Measurements from ENCODE around the gene DYNLT4. TPM values are rescaled to one million over a fixed set of nuclear protein-coding genes. Genes with fewer than 3 reads are reported as not detected.

Gene DYNLT4
- total RNA-seq, 1 experiment from 2014 or later, result 0.31 TPM

GRCh38 chr1:44851308-44851707 lies 44.2 kb upstream of the DYNLT4 start:
- no peak overlapping the region; the same call in 1 of the 2 replicates for H3K27ac Mint-ChIP-seq
- no peaks in the 10 kb centered on the region for H3K27me3 Mint-ChIP-seq (ENCODE audit: low read depth)
- ATAC-seq, result no peak
- ChIA-PET POLR2A (interaction anchor here (0.6 kb wide), 1 partner anchor 642 kb away, joined by 3 read pairs; no protein-coding TSS in a partner anchor), CTCF (interaction anchor here (1.0 kb wide), 1 partner anchor 67 kb away, joined by 3 read pairs; no protein-coding TSS in a partner anchor)
- peaks cover 3% of the 10 kb centered on the region; the same call in 1 of the 2 replicates for H3K36me3 Mint-ChIP-seq
- no peaks in the 10 kb centered on the region for H3K9me3 Mint-ChIP-seq
- peaks cover 12% of the 10 kb centered on the region for H3K4me1 Mint-ChIP-seq
- TF ChIP-seq IRF1 (CRISPR knock-in tag; IDR thresholded peaks at IDR 0.05), result no peak
- TF ChIP-seq ZNF416 (CRISPR knock-in tag; IDR thresholded peaks at IDR 0.05), result no peak
- no peak for TF ChIP-seq ZNF423 (CRISPR knock-in tag; IDR thresholded peaks at IDR 0.05)
- TF ChIP-seq TEAD4 (CRISPR knock-in tag; IDR thresholded peaks at IDR 0.05), result no peak
- no peak for TF ChIP-seq HMGA2 (CRISPR knock-in tag; IDR thresholded peaks at IDR 0.05)
- TF ChIP-seq, protein P1, sequence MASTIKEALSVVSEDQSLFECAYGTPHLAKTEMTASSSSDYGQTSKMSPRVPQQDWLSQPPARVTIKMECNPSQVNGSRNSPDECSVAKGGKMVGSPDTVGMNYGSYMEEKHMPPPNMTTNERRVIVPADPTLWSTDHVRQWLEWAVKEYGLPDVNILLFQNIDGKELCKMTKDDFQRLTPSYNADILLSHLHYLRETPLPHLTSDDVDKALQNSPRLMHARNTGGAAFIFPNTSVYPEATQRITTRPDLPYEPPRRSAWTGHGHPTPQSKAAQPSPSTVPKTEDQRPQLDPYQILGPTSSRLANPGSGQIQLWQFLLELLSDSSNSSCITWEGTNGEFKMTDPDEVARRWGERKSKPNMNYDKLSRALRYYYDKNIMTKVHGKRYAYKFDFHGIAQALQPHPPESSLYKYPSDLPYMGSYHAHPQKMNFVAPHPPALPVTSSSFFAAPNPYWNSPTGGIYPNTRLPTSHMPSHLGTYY (CRISPR knock-in tag; IDR thresholded peaks at IDR 0.05), result no peak
- TF ChIP-seq, protein P2, sequence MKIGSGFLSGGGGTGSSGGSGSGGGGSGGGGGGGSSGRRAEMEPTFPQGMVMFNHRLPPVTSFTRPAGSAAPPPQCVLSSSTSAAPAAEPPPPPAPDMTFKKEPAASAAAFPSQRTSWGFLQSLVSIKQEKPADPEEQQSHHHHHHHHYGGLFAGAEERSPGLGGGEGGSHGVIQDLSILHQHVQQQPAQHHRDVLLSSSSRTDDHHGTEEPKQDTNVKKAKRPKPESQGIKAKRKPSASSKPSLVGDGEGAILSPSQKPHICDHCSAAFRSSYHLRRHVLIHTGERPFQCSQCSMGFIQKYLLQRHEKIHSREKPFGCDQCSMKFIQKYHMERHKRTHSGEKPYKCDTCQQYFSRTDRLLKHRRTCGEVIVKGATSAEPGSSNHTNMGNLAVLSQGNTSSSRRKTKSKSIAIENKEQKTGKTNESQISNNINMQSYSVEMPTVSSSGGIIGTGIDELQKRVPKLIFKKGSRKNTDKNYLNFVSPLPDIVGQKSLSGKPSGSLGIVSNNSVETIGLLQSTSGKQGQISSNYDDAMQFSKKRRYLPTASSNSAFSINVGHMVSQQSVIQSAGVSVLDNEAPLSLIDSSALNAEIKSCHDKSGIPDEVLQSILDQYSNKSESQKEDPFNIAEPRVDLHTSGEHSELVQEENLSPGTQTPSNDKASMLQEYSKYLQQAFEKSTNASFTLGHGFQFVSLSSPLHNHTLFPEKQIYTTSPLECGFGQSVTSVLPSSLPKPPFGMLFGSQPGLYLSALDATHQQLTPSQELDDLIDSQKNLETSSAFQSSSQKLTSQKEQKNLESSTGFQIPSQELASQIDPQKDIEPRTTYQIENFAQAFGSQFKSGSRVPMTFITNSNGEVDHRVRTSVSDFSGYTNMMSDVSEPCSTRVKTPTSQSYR (CRISPR knock-in tag; IDR thresholded peaks at IDR 0.05), result no peak
- TF ChIP-seq MXD4 (CRISPR knock-in tag; IDR thresholded peaks at IDR 0.05; ENCODE audit: borderline replicate concordance), result no peak
- no peak overlapping the region for H3K4me3 Mint-ChIP-seq
- no peak for DNase-seq (ENCODE audit: low spot score)

DNA sequence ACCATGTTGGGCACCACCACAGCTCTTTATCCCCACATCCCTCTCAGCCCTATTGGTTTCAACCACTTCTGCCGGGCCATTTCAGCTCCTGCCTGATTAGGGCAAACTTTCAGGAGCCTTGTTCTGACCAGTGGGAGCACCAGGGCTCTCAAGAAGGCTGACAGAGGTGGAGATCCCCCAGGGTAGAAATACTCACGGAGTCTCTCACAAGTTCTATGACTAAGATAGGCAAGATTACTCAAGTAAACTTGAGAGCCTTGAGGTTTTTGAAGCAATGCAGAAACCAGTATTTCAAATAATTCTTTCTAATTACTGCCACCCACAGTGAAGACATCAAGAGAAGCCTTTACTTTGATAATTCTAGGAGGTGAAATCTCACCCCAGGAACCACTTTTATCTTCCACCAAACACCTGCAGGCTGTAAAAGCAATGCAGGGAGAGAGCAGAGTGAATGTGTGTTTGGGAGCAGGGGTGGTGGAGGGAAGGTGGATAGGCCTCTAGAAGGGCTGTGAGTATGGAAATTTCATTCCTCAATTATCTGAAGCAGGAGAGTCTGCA lies 42.5 kb upstream of the DYNLT4 start:
- peaks cover 5% of the 10 kb centered on the region; the same call in 1 of the 2 replicates for H3K27me3 Mint-ChIP-seq (ENCODE audit: low read depth)
- ChIA-PET CTCF (no interaction called here), POLR2A (interaction anchor here (0.5 kb wide), 1 partner anchor 163 kb away, joined by 6 read pairs; no protein-coding TSS in a partner anchor)

More for the DNA sequence above, 42.5 kb upstream of the DYNLT4 start:
- no peaks in the 10 kb centered on the region for H3K36me3 Mint-ChIP-seq
- ATAC-seq (no peak), DNase-seq (ENCODE audit: low spot score) (no peak)
- H3K27ac Mint-ChIP-seq, result no peak overlapping the region
- TF ChIP-seq FOXJ3 (CRISPR knock-in tag; IDR thresholded peaks at IDR 0.05; ENCODE audit: borderline replicate concordance) (no peak), IRF2 (CRISPR knock-in tag; IDR thresholded peaks at IDR 0.05; ENCODE audit: borderline replicate concordance, low read depth) (no peak), PRRX2 (CRISPR knock-in tag; IDR thresholded peaks at IDR 0.05) (no peak), TCF7 (CRISPR knock-in tag; IDR thresholded peaks at IDR 0.05; ENCODE audit: low read depth) (no peak), ZNF121 (CRISPR knock-in tag; IDR thresholded peaks at IDR 0.05) (no peak), ZNF396 (CRISPR knock-in tag; IDR thresholded peaks at IDR 0.05; ENCODE audit: borderline replicate concordance) (no peak), CBFB (CRISPR knock-in tag; IDR thresholded peaks at IDR 0.05; ENCODE audit: low read depth) (no peak), GRHL2 (CRISPR knock-in tag; IDR thresholded peaks at IDR 0.05; ENCODE audit: insufficient replicate concordance, severe bottlenecking) (no peak), AR (CRISPR knock-in tag; IDR thresholded peaks at IDR 0.05) (no peak), CTCF (IDR thresholded peaks at IDR 0.05) (no peak), MYBL2 (CRISPR knock-in tag; IDR thresholded peaks at IDR 0.05) (no peak)
- TF ChIP-seq, protein P3, sequence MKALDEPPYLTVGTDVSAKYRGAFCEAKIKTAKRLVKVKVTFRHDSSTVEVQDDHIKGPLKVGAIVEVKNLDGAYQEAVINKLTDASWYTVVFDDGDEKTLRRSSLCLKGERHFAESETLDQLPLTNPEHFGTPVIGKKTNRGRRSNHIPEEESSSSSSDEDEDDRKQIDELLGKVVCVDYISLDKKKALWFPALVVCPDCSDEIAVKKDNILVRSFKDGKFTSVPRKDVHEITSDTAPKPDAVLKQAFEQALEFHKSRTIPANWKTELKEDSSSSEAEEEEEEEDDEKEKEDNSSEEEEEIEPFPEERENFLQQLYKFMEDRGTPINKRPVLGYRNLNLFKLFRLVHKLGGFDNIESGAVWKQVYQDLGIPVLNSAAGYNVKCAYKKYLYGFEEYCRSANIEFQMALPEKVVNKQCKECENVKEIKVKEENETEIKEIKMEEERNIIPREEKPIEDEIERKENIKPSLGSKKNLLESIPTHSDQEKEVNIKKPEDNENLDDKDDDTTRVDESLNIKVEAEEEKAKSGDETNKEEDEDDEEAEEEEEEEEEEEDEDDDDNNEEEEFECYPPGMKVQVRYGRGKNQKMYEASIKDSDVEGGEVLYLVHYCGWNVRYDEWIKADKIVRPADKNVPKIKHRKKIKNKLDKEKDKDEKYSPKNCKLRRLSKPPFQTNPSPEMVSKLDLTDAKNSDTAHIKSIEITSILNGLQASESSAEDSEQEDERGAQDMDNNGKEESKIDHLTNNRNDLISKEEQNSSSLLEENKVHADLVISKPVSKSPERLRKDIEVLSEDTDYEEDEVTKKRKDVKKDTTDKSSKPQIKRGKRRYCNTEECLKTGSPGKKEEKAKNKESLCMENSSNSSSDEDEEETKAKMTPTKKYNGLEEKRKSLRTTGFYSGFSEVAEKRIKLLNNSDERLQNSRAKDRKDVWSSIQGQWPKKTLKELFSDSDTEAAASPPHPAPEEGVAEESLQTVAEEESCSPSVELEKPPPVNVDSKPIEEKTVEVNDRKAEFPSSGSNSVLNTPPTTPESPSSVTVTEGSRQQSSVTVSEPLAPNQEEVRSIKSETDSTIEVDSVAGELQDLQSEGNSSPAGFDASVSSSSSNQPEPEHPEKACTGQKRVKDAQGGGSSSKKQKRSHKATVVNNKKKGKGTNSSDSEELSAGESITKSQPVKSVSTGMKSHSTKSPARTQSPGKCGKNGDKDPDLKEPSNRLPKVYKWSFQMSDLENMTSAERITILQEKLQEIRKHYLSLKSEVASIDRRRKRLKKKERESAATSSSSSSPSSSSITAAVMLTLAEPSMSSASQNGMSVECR (CRISPR knock-in tag; IDR thresholded peaks at IDR 0.05; ENCODE audit: borderline replicate concordance), result no peak
- no peaks in the 10 kb centered on the region for H3K9me3 Mint-ChIP-seq
- H3K4me3 Mint-ChIP-seq, result no peak overlapping the region
- peaks cover 12% of the 10 kb centered on the region for H3K4me1 Mint-ChIP-seq

All from WTC11 (cell line).